ENCODE data around the gene ZNF385A.
A peak's percentile ranks its signal among the peaks of the same experiment; 100 is the strongest.
"Not testable (repeated sequence)": the region's sequence is repeated elsewhere in the genome, so short reads cannot be mapped to it uniquely, and the experiment has no call there.

The ZNF385A gene

DNA sequence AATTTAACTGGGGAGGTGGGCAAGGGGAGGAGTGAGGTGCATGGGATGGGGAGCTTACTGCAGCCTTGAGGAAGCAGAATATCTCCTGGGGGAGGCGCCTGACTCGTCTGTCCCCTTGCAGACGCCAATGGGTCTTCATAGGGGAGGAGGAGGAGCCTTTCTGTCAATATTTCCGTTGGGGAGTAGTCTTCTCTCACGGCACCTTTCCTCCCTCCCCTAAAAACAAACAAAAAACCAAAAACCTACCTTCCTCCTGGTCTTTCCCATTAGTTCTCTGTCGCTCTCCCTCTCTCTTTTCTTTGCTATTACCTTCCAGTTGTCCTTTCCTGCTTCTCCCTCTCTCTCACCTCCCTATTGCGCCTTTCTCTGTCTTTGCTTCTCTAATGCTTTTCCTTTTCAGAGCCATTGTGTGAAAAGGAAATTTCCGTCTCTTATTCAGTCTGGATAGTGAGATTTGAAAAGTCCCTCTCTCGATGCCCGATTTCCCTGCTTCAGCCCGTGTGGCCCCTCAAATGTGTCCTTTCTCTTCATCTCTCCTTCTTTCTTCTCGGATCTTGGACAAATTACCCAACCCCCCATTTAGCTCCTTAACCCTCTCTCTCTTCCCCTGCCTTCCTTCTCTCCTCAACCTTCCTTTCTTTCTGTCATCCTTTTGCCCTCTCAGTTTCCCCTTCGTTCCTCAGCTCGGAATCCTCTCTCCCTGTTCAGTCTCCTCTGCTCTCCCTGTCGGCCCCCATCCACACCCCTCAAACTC lies 26.2 kb downstream of the ZNF385A start:
- DNase-seq (ENCODE audit: low read depth): no peak
- TF ChIP-seq, protein P1, sequence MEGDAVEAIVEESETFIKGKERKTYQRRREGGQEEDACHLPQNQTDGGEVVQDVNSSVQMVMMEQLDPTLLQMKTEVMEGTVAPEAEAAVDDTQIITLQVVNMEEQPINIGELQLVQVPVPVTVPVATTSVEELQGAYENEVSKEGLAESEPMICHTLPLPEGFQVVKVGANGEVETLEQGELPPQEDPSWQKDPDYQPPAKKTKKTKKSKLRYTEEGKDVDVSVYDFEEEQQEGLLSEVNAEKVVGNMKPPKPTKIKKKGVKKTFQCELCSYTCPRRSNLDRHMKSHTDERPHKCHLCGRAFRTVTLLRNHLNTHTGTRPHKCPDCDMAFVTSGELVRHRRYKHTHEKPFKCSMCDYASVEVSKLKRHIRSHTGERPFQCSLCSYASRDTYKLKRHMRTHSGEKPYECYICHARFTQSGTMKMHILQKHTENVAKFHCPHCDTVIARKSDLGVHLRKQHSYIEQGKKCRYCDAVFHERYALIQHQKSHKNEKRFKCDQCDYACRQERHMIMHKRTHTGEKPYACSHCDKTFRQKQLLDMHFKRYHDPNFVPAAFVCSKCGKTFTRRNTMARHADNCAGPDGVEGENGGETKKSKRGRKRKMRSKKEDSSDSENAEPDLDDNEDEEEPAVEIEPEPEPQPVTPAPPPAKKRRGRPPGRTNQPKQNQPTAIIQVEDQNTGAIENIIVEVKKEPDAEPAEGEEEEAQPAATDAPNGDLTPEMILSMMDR (conservative IDR thresholded peaks at IDR 0.05; ENCODE audit: low read length): no peak
- peak overlapping the region; percentile 69 for H3K4me3 ChIP-seq (ENCODE audit: low read length)

- TF ChIP-seq, protein P1 (conservative IDR thresholded peaks at IDR 0.05; ENCODE audit: low read length): no peak
- H3K4me3 ChIP-seq (ENCODE audit: low read length): peak overlapping the region; percentile 69
- DNase-seq (ENCODE audit: low read depth): no peak
These were observed 26.9 kb downstream of the ZNF385A start for GRCh38 chr12:54357506-54358190.

- TF ChIP-seq, protein P1 (conservative IDR thresholded peaks at IDR 0.05; ENCODE audit: low read length): no peak
- no peak overlapping the region for H3K4me3 ChIP-seq (ENCODE audit: low read length)
- no peak for DNase-seq (ENCODE audit: low read depth)
These were observed 27.6 kb downstream of the ZNF385A start for GRCh38 chr12:54356951-54357356.

DNA sequence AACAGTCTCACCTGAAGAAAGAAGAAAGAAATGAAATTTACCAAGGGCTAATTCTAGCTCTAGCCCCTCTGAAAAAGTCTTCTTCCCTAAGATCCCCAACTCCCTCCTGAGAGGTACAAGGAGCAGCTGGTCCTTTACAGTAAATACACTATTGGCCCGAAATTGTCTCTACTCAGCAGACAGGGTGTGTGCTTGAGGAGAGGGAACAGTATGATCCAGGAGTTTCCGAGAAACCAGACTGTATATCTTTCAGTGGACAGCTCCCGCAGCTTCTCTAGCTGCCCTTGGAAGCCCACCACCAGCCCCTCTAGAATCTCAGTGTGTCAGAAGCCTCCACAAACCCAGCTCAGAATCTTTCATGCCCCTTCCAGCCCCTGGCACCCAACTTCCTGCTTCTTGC lies 28.3 kb downstream of the ZNF385A start:
- TF ChIP-seq, protein P1 (conservative IDR thresholded peaks at IDR 0.05; ENCODE audit: low read length): no peak
- DNase-seq (ENCODE audit: low read depth): no peak
- H3K4me3 ChIP-seq (ENCODE audit: low read length): no peak overlapping the region

DNA sequence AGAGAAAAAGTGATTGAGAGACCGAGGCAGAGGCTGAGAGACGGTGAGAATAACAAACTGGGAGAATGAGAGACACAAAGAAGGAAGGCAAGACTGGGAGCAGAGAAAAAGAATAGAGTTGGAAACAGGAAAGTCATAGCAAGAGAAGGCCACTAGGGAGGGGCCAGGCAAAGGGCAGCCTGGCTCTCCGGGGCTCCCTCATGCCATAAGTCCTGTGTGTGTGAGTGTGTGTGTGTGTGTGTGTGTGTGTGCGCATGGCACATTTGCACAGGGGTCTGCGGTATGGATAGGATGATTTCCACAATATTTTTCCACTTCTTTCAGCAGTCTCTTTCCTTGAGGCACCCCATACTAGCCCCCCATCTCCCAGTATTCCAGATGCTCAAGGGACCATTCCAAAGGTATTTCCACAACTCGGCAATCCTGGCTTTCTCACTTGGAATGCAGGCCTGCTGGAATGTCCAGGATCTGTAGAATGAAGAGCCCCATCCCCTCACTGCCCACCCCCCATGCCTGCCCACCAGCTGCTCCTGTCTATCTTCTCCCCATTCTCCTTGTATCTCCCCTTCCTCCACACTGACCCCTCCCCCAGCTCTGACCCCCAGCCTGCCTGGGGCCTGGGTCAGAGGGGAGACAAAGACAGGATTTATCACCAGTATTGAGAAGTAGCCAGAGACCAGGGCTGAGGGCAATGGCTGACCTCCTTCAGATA lies 29.3 kb downstream of the ZNF385A start:
- no peak for DNase-seq (ENCODE audit: low read depth)
- TF ChIP-seq, protein P1 (conservative IDR thresholded peaks at IDR 0.05; ENCODE audit: low read length): peak; percentile 24; the same call in 1 of the 2 replicates

DNA sequence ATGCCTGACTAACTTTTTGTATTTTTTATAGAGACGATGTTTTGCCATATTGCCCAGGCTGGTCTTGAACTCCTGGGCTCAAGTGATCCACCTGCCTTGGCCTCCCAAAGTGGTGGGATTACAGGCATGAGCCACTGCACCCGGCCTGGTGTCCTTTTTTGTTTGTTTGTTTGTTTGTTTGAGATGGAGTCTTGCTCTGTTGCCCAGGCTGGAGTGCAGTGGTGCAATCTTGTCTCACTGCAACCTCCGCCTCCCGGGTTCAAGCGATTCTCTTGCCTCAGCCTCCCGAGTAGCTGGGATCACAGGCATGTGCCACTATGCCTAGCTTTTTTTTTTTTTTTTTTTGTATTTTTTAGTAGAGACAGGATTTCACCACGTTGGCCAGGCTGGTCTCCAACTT lies 30.3 kb downstream of the ZNF385A start:
- not testable (repeated sequence) for DNase-seq (ENCODE audit: low read depth); H3K4me3 ChIP-seq (ENCODE audit: low read length)

More for the DNA sequence above, 29.3 kb downstream of the ZNF385A start:
- no peak overlapping the region for H3K4me3 ChIP-seq (ENCODE audit: low read length)

Measured in AG10803 (cell line).